HG03571 (cell line): ENCODE results near the gene ITIH5.
"Not testable (repeated sequence)": the region's sequence is repeated elsewhere in the genome, so short reads cannot be mapped to it uniquely, and the experiment has no call there.

ENCODE experiments used
- ATAC-seq: cut with Tn5 transposase; IDR thresholded peaks from one replicate; pipeline ENCODE4 v1.9.1; 2021; ENCODE audit not compliant: unreplicated experiment

The ITIH5 gene

DNA sequence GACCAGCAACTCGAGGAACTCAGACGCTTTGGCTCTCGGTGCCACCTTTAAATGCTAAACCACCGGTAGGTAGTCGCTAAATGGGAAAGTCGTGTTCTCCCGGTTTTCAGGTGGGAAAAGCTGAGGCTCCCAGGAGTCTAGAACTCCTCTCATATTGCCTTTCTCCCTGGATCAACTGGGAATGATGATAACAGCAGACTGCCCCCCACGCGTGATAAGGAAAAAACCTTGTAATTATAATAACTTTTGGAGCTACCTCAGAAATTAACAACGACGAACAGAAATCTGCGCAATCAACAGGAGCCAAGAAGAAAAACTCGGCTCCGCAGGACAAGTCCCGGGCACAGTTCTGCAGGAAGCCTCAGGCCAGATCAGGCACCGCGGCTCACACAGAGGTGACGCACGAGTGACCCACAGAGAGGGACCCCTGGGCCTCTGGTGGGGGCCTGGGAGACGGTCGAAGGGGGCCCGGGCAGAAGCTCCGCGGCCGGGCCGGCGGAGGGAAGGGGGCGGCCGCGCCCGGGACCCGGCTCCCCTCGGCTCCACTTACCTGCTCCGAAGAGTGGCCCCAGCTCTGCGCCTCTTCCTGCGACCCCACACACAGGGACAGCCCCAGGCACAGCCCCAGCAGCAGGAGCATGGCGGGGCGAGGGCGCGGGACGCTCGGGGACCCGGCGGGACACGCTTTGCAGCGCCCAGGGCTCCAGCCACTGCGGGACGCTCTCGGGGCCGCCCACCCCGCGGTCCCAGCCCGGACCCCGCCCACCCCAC is at the start of gene ITIH5:
ITIH5 (minus strand) TSS at position 714 of the 771 bp plus-strand sequence; CDS start at position 640, 74 bp downstream.
- no peak for ATAC-seq

DNA sequence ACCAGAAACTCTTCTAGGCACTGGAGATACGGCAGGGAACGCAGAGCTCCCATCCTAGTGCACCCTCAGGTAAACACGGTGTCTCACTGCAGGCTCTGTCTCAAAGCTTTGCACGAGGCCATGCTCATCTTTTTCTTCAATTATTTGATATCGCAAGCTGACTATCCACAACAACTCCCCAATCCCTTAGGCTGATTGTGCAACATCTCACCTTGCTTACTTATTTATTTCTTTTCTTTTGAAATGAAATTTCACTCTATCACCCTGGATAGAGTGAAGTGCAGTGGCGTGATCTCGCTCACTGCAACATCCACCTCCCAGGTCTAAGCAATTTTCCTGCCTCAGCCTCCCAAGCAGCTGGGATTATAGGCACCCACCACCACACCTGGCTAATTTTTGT is 48.7 kb upstream of the ITIH5 start:
- no peak for ATAC-seq

DNA sequence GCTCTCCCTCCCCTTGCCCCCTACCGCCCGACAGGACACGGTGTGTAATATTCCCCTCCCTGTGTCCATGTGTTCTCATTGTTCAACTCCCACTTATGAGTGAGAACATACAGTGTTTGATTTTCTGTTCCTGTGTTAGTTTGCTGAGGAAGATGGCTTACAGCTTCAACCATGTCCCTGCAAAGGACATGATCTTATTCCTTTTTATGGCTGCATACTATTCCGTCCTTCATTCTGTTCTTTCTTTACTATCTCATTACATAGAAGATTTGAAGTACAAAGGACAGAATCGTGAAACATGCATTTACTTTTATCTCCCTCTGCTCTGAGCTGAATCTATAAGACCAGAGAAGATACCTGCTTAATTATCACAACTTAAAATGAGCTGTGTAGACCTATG is 44.3 kb upstream of the ITIH5 start:
- ATAC-seq, result not testable (repeated sequence)

DNA sequence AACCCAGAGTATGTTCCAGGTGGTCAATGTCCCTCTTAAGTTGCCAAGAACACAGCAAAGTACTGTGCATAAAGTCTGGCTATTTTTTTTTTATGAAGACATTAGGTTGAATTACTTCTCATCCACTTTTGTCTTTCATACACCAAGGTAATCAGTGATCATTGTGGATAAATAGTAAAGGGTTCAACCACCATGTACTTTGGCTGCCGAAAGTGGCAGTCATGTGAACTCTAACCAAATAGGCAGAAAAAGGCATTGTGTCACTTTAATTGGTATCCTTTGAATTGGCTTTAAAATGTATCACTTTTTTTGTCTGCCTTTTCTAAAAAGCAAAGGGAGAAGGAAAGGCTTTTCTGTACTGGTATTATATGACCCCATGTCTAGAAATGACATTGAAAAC is 43.7 kb upstream of the ITIH5 start:
- ATAC-seq, result no peak

DNA sequence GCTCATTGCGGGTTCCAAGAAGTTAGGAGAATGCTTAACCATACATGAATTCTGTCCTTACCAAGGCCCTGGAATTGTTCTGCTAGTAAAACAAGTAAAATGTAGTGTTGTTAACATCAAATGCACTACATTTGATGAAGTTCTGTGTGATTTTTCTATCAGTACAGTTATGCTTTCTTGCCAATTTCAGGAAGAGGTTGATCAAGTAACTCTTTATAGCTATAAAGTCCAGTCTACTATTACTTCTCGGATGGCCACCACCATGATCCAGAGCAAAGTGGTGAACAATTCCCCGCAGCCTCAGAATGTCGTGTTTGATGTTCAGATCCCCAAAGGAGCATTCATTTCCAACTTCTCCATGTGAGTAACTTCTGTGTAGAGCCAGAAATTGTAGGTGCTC is 42.1 kb upstream of the ITIH5 start:
- ATAC-seq, result no peak

DNA sequence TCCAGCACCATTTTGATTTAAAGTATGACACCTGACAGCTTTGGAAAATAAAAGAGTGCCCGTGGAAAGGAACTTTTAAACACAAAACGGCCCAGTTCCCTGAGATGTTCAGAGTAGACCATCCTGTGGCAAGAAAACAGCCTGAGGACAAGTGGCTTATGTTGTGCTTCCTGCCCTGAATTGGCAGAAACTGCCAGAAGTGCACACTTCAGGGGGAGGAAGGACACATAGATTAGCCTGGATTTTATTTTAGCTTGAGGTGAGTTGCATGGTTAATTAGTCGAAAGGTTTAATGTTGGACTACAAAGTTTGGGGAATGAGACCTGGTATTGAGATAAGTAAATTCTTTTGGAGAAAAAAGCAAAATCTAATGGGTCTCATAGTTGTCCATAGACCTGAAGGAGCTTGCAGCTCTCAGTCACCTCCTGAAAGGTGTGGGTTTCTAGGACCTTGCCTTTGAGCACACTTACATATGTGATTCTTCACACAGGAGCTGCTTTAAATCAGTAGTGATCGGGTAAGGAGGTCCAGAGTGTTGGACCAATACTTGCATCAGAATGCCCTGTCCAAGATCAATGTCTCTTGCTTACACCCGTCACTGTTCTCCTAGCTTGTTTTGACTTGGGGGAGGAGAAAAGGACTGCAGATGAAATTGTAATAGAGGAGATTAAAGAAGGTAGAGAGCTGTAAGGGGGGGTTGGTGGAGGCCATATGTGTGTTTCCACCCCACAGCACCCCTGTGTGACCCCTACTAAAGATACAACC is 41.3 kb upstream of the ITIH5 start:
- ATAC-seq, result no peak

DNA sequence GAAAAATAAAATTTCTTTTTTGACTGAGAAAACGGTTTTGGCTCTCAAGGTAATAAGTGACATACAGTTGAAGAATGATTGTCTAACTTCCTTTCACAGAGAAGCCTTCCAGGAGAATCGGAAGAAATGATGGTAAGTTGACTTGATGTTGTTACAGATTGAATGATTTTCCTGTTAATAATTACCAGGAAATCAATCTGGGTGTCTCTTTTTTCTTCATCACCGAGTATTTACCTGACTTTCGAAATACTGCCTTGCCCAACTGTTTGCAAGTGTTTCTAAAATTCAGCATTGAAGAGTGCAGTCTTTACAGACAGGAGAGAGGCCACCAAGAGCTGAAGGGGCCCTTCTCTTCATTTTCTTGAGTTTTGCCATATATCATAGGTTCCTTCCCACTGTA is 40.3 kb upstream of the ITIH5 start:
- ATAC-seq, result no peak

DNA sequence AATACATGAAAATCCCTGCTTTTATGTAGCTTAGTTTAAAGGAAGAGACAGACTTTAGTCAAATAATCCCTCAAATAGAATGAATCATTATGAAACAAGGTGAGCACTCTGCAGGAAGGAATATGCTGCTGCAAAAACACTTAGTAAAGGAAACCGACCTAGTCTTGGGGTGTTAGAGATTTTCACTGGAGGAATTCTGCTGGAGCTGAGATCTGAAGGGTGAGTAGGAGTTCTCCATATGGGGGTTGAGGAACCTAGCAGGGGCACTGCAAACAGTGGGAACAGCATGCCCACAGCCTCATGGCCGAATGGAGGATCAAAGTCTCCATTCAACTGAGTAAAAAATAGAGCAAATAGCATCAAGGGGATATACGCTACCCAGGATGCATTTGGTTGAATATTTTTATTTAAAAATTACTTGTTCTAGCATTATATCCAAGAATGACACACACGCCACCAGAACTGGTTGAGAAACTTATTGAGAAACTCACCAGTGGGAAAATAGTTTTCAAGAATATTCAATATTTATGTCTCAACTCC is 39.8 kb upstream of the ITIH5 start:
- ATAC-seq, result no peak

DNA sequence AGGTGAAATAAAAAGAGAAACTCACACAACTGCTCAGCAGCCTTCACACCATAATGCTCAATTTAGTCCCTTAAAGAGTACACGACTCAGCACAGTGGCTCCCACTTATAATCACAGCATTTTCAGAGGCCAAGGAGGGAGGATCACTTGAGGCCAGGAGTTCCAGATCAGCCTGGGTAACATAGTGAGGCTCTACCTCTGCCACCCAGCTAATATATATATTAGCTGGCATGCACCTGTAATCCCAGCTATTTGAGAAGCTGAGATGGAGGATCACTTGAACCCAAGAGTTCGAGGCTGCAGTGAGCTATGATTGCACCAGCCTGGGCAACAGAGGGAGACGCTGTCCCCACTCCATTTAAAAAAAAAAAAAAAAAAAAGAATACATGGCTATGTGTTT is 38.6 kb upstream of the ITIH5 start:
- no peak for ATAC-seq

DNA sequence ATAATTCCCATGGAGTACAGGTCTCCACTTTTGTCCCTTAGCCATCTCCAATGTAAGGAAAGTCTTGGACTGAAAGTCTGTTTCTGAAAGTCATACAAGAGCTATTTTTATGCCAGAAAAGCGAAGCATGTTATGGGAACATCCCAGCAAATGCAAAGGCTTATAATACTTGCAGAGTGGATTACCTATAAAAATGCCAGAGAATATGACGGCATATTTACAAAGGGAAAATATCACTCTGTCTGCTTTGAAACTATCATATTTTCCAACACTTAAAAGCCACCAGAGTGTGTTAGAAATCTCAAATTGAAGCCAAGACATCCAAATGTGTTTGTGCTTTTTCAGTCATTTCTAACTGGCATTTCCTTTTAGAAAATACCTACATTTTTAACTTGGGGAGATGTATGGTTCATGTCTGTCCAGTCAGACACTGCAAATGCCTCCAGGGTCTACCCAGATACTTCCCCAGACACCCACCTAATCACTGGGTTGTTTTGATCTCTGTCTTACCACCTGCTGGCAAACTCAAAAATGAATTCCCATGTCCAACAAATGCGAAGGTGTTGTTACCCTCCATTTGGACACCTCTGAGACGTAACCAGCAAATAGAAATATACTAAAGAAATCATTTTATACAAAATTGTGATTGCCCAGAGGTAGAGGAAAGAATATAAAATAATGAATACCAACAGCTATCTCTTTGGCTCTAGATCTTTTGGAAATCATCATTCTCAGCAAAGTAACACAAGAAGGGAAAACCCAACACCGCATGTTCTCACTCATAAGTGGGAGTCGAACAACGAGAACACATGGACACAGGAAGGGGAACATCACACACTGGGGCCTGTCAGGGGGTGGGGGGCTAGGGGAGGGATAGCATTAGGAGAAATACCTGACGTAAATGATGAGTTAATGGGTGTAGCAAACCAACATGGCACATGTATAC is 37.6 kb upstream of the ITIH5 start:
- ATAC-seq, result no peak

DNA sequence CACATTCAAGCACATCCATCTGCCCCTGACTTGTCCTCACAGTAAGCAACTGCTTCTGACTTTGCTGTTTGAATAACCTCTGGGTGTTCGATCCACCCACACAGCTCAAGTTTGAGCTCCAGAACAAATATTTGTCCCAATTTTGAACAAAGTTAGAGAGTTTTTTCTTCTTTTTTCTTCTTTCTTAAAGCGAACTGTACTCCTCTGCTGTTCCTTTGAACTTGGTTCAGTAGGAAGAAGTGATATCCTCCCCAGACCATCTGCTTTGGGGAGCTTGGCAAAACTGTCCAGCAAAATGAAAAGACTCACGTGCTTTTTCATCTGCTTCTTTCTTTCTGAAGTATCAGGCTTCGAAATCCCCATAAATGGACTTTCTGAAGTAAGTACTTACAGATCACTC is 36.4 kb upstream of the ITIH5 start, which contains the start of gene ITIH2:
ITIH2 (plus strand) TSS at position 177 of the 400 bp plus-strand sequence; CDS start at position 296, 119 bp downstream.
- no peak for ATAC-seq

DNA sequence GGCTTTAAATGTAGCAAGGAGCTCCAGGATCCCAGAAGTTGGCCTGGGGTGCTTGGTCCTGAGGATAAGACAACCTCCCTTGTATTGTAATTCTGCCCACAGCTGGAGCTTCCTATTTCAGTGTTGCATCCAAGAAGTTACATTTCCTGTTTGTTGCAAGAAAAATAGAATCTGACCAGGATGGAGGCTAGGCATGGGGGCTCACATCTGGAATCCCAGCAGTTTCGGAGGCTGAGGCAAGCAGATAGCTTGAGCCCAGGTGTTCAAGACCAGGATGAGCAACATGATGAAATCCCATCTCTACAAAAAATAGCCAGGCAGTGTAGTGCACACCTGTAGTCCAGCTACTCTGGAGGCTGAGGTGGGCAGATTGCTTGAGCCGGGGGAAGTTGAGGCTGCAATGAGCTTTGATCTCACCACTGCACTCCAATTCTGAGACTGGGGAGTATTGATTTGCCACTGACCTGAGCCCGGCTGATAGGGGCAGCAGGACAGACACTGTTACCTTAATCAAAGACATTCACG is 35.6 kb upstream of the ITIH5 start:
- no peak for ATAC-seq

DNA sequence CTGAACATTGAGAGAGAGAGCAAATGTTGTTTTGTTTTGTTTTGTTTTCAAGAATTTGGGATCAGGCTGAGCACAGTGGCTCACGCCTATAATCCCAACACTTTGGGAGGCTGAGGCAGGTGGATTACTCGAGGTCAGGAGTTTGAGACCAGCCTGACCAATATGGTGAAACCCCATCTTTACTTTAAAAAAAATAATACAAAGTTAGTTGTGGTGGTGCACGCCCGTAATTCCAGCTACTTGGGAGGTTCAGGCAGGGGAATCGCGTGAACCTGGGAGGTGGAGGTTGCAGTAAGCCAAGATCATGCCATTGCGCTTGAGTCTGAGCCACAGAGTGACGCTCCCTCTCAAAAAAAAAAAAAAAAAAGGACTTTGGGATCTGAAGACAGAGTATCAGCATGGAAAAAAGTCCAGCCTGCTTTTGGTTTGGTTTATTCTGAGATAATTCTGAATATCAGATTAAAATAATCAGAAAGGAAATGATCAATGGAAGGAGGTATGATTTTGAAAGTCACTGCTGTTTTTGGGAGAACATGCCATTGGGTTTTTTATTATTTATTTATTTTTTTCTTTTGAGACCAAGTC is 34.5 kb upstream of the ITIH5 start:
- ATAC-seq, result no peak

DNA sequence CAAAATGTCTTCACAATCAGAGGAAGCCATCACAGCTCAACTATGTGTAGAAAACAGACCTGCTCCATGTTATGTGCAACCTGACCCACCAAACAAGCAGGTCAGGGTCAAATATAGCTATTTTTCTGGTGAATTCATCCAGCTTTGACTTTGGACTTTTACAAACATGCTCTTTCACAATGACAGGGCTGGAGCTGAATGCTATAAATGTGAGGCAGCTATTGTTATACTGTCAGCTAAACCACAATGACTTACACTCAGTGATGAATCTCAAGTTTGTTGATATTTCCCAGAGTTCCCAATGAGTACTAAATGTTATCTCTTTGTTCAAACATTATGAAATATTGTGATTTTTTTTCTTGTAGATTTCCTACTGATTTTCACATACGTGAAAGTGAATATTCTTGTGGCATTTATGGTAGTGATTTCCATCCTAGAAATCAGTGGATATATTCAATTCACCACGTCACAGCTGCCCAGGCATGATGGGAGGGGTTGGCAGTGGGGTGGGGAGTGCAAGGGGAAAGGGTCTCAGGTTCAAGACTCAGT is 33.9 kb upstream of the ITIH5 start:
- ATAC-seq, result no peak

DNA sequence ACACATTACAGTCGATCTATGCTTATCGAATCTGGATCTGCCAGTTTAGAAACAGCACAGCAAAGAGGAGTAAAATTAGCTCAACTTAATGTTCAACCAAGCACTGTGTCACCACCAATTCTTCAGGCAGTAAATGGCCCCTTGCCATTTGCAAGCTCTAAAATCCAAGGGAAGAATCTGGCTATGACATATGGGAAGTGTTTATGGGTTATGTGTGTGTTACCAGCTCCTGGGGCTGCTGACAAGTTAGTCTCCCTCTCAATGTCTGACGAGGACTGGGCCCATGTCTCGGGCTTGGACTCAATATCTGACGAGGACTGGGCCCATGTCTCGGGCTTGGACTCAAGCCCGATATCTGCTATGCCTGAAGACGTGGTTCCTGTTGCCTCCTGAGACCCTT is 30.7 kb upstream of the ITIH5 start:
- ATAC-seq, result no peak

DNA sequence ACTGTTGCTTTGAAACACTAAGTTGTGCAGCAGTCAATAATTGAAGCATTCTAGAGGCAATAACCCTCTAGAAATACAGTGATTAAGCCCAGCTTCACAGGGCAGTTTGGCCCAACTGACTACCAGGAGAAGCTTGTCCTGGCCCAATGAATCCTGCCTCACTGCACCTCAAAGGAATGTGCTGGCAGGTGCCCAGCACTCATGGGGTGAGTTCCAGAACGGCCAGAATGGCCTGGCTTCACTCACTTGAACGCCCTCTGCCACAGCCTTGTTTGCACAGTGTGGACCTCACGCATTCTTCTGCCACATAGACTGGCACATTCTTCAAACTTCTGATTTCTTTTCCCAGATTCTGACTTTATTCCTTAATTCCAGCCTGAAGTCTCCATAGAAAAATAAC is 29.8 kb upstream of the ITIH5 start:
- ATAC-seq, result no peak

DNA sequence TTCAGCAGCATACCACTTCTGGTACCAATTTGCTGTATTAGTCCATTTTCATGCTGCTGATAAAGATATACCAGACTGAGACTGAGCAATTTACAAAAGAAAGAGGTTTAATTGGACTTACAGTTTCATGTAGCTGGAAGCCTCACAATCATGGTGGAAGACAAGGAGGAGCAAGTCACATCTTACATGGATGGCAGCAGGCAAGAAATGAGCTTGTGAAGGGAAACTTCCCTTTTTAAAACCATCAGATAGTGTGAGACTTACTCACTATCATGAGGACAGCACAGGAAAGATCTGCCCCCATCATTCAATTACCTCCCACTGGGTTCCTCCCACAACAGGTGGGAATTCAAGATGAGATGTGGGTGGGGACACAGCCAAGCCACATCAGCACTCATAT is 26.4 kb upstream of the ITIH5 start:
- not testable (repeated sequence) for ATAC-seq

DNA sequence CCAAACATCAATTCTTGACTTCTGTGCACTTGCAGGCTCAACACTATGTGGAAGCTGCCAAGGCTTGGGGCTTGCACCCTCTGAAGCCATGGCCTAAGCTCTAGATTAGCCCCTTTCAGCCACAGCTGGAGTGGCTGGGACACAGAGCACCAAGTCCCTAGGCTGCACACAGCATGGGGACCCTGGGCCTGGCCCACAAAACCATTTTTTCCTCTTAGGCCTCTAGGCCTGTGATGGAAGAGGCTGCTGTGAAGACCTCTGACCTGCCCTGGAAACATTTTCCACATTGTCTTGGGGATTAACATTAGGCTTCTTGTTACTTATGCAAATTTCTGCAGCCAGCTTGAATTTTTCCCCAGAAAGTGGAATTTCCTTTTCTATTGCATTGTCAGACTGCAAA is 25.6 kb upstream of the ITIH5 start:
- not testable (repeated sequence) for ATAC-seq

DNA sequence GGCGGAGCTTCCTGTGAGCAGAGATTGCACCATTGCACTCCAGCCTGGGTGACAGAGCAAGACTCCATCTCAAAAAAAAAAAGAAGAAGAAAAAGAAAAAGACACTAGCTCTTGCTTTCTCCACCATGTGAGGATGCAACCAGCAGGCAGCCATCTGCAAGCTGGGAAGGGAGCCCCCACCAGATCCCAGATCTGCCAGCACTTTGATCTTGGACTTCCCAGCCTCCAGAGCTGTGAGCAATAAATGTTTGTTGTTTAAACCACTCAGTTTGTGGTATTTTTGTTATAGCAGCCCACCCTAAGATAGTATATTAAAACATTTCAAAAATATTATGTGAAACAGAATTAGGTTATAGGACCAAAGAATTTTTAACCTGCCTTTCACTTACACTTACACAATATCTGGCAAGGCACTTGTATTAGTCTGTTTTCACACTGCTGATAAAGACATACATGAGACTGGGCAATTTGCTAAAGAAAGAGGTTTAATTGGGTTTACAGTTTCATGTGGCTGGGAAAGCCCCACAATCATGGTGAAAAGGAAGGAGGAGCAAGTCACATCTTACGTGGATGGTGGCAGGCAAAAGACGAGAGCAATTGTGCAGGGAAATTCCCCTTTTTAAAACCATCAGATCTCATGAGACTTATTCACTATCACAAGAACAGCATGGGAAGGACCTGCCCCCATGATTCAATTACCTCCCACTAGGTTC is 24.3 kb upstream of the ITIH5 start:
- ATAC-seq, result not testable (repeated sequence)
